PFSK-1 (cell line): ENCODE results near the gene RBM17.

Source experiments
- FOXP2 ChIP-seq: optimal IDR thresholded peaks from 2 replicates; pipeline ENCODE3; 2011; ENCODE audit warnings: borderline replicate concordance, control low read depth, inconsistent platforms; ENCODE audit not compliant: insufficient read depth; ENCODE audit errors: extremely low read length, extremely low read depth
- POLR2AphosphoS5 ChIP-seq: IDR thresholded peaks from 2 replicates; pipeline ENCODE4 v1.6.1; 2012; ENCODE audit warnings: low read depth, mild to moderate bottlenecking, control low read depth, low read length, moderate library complexity
- REST ChIP-seq, 2 experiments: IDR thresholded peaks; 2 replicates each; pipeline versions ENCODE4 v1.6.1 to v1.8.0; 2011 to 2012; ENCODE audit warnings: low read depth in 2 of 2, low read length in 2 of 2, control low read depth in 1 of 2, inconsistent platforms in 1 of 2, mild to moderate bottlenecking in 1 of 2, moderate library complexity in 1 of 2; ENCODE audit not compliant: insufficient read depth in 1 of 2
- SIN3A ChIP-seq: IDR thresholded peaks from 2 replicates; pipeline ENCODE4 v1.6.1; 2012; ENCODE audit warnings: mild to moderate bottlenecking, low read length, moderate library complexity, borderline replicate concordance; ENCODE audit not compliant: insufficient read depth
- TAF1 ChIP-seq: IDR thresholded peaks from 2 replicates; pipeline ENCODE4 v1.6.1; 2012; ENCODE audit warnings: low read length, control low read depth, borderline replicate concordance; ENCODE audit not compliant: insufficient read depth

- TF ChIP-seq REST (IDR thresholded peaks at IDR 0.05; ENCODE audit: insufficient read depth in 1 of 2, low read depth in 2 of 2, low read length in 2 of 2): no peak
- TF ChIP-seq TAF1: no peak
- TF ChIP-seq POLR2AphosphoS5: no peak
- no peak for TF ChIP-seq SIN3A
- no peak for TF ChIP-seq FOXP2
Measured at GRCh38 chr10:6138456-6138855, 49.6 kb downstream of the RBM17 start.
